ENCODE measurements around the gene STAT6. TPM values are rescaled to one million over a fixed set of nuclear protein-coding genes. Genes with fewer than 3 reads are reported as not detected.
A peak's percentile ranks its signal among the peaks of the same experiment; 100 is the strongest.

STAT6 gene
- total RNA-seq, 1 donor from 2014 or later: 12.9 TPM

GRCh38 chr12:57148469-57149244 is 37.5 kb upstream of the STAT6 start:
- peaks cover 31% of the 10 kb centered on the region for H3K4me1 Mint-ChIP-seq
- H3K9me3 ChIP-seq (ENCODE audit: low read depth): no peaks in the 10 kb centered on the region
- TF ChIP-seq EZH2 (IDR thresholded peaks at IDR 0.05) (no peak), CTCF (IDR thresholded peaks at IDR 0.05) (no peak), EZH2phosphoT487 (IDR thresholded peaks at IDR 0.05) (no peak)
- no peaks in the 10 kb centered on the region for H3K4me1 ChIP-seq
- no peaks in the 10 kb centered on the region for H3K79me2 ChIP-seq (ENCODE audit: low read depth)
- peaks cover 2% of the 10 kb centered on the region for H3K27me3 Mint-ChIP-seq (ENCODE audit: insufficient read depth, low read depth)
- no peaks in the 10 kb centered on the region for H3K36me3 ChIP-seq
- peaks cover 67% of the 10 kb centered on the region for H4K20me1 ChIP-seq (ENCODE audit: low read depth)
- H3K4me3 ChIP-seq: no peak overlapping the region
- H3F3A ChIP-seq (ENCODE audit: low read depth): no peaks in the 10 kb centered on the region
- H3K27me3 ChIP-seq: no peaks in the 10 kb centered on the region
- H3K4me3 Mint-ChIP-seq: no peak overlapping the region
- peaks cover 27% of the 10 kb centered on the region for H3K36me3 Mint-ChIP-seq
- no peaks in the 10 kb centered on the region for H3K9me3 Mint-ChIP-seq
- H2AFZ ChIP-seq (replicated peaks): no peak overlapping the region
- H3K27ac ChIP-seq: no peak overlapping the region
- H3K27ac Mint-ChIP-seq: no peak overlapping the region
- no peak for DNase-seq (ENCODE audit: low spot score)
- no peak overlapping the region for H3K4me2 ChIP-seq
- no peak overlapping the region for H3K9ac ChIP-seq

- Histone ChIP-seq H2AFZ (replicated peaks) (no peak within 1 kb of the TSS), H3K4me1 (no peaks in the 10 kb centered on the region), H3K27me3 (no peaks in the 10 kb centered on the region), H3K36me3 (no peaks in the 10 kb centered on the region), H3K4me3 (no peak within 1 kb of the TSS), H3K9ac (no peak within 1 kb of the TSS), H3K27ac (peak within 1 kb of the TSS; percentile 13), H3K4me2 (no peak within 1 kb of the TSS), H3K79me2 (ENCODE audit: low read depth) (no peaks in the 10 kb centered on the region), H4K20me1 (ENCODE audit: low read depth) (peaks cover 67% of the 10 kb centered on the region), H3F3A (ENCODE audit: low read depth) (no peaks in the 10 kb centered on the region), H3K9me3 (ENCODE audit: low read depth) (no peaks in the 10 kb centered on the region)
- Mint-ChIP-seq H3K9me3 (no peaks in the 10 kb centered on the region), H3K4me3 (no peak within 1 kb of the TSS), H3K36me3 (peaks cover 24% of the 10 kb centered on the region), H3K27ac (no peak within 1 kb of the TSS), H3K4me1 (peaks cover 44% of the 10 kb centered on the region), H3K27me3 (ENCODE audit: insufficient read depth, low read depth) (peaks cover 2% of the 10 kb centered on the region)
- no peak for DNase-seq (ENCODE audit: low spot score)
- TF ChIP-seq EZH2phosphoT487 (IDR thresholded peaks at IDR 0.05) (no peak), EZH2 (IDR thresholded peaks at IDR 0.05) (no peak), CTCF (IDR thresholded peaks at IDR 0.05) (no peak)
Observed at GRCh38 chr12:57146961-57147944, 36.1 kb upstream of the STAT6 start, which contains the start of gene LRP1-AS. Gene LRP1-AS, minus strand, starts transcription at chr12:57147619.

- no peak overlapping the region for H2AFZ ChIP-seq (replicated peaks)
- Mint-ChIP-seq H3K27ac (no peak overlapping the region), H3K4me1 (peaks cover 42% of the 10 kb centered on the region), H3K4me3 (no peak overlapping the region), H3K36me3 (peaks cover 28% of the 10 kb centered on the region), H3K27me3 (ENCODE audit: insufficient read depth, low read depth) (peaks cover 2% of the 10 kb centered on the region), H3K9me3 (no peaks in the 10 kb centered on the region)
- no peaks in the 10 kb centered on the region for H3K4me1 ChIP-seq
- no peaks in the 10 kb centered on the region for H3K36me3 ChIP-seq
- no peak for DNase-seq (ENCODE audit: low spot score)
- H3K4me3 ChIP-seq: no peak overlapping the region
- H3K4me2 ChIP-seq: no peak overlapping the region
- H3K9me3 ChIP-seq (ENCODE audit: low read depth): no peaks in the 10 kb centered on the region
- no peak overlapping the region for H3K9ac ChIP-seq
- no peaks in the 10 kb centered on the region for H3F3A ChIP-seq (ENCODE audit: low read depth)
- no peaks in the 10 kb centered on the region for H3K27me3 ChIP-seq
- peaks cover 63% of the 10 kb centered on the region for H4K20me1 ChIP-seq (ENCODE audit: low read depth)
- H3K27ac ChIP-seq: no peak overlapping the region
- no peaks in the 10 kb centered on the region for H3K79me2 ChIP-seq (ENCODE audit: low read depth)
- TF ChIP-seq CTCF (IDR thresholded peaks at IDR 0.05): no peak
- no peak for TF ChIP-seq EZH2 (IDR thresholded peaks at IDR 0.05)
- no peak for TF ChIP-seq EZH2phosphoT487 (IDR thresholded peaks at IDR 0.05)
Observed at GRCh38 chr12:57146092-57146491, 34.9 kb upstream of the STAT6 start.

Data from neural progenitor cell (in vitro differentiated cells).